Thyroid gland (tissue), 4 donors: ENCODE results near the gene IQGAP2. TPM values are rescaled to one million over a fixed set of nuclear protein-coding genes. Genes with fewer than 3 reads are reported as not detected.

Experiments used
- DNase-seq, 2 donors: peaks; one replicate each; pipeline ENCODE4 v3.0.0-alpha.2; 2019
- H3K27ac ChIP-seq, 3 donors: fragments of 200-600 bp; sonication (generic); 1 replicate in 2 of 3; 2 replicates in 1 of 3; pipeline ENCODE4 v1.5.1; 2016 to 2019; ENCODE audit warnings: mild to moderate bottlenecking in 1 of 3, moderate library complexity in 1 of 3
- H3K27me3 ChIP-seq: fragments of 200-600 bp; sonication (generic); one replicate; pipeline ENCODE4 v1.5.1; 2019
- H3K36me3 ChIP-seq, 2 donors: fragments of 200-600 bp; sonication (generic); one replicate each; pipeline ENCODE4 v1.5.1; 2016 to 2019
- H3K4me1 ChIP-seq, 2 donors: fragments of 200-600 bp; sonication (generic); one replicate each; pipeline ENCODE4 v1.5.1; 2017 to 2019
- H3K4me3 ChIP-seq, 3 donors: fragments of 200-600 bp; sonication (generic); replicated peaks in 1 of 3; 1 replicate in 2 of 3; 2 replicates in 1 of 3; pipeline ENCODE4 v1.5.1; 2016; ENCODE audit warnings: mild to moderate bottlenecking in 1 of 3
- H3K9me3 ChIP-seq: fragments of 200-600 bp; sonication (generic); one replicate; pipeline ENCODE4 v1.5.1; 2017
- CTCF ChIP-seq, 6 experiments: fragments of 200-600 bp in 3 of 6; fragments of 450-650 bp in 3 of 6; sonication (generic) in 3 of 6; IDR thresholded peaks; one replicate each; pipeline ENCODE4 v1.5.1; 2016 to 2019; ENCODE audit warnings: antibody characterized with exemption in 6 of 6, mild to moderate bottlenecking in 2 of 6, inconsistent platforms in 1 of 6, moderate library complexity in 1 of 6
- POLR2A ChIP-seq, 2 donors: fragments of 450-650 bp; IDR thresholded peaks; one replicate each; pipeline ENCODE4 v1.6.1; 2017; ENCODE audit warnings: antibody characterized with exemption in 2 of 2, mild to moderate bottlenecking in 2 of 2, moderate library complexity in 1 of 2
- WGBS, 2 donors: methylation state at CpG; one replicate each; pipeline ENCODE4 v1.1.5; 2017; 5-methylcytosine and 5-hydroxymethylcytosine counted together
- intact Hi-C: fragments of 100-400 bp; cut with DNase I; formaldehyde crosslinking; loops from one replicate; pipeline ENCODE4 v1.15.1; 2023
- total RNA-seq, 4 donors: library from RNA; depleted of rRNA; stranded (reverse); fragments of >200 nt; gene quantifications; one replicate each; pipeline ENCODE4 v1.2.3, GENCODE V29; 2016

The IQGAP2 gene
- total RNA-seq, 4 donors from 2014 or later = 55.1 to 85.5 (median 64.0) TPM

- H3K36me3 ChIP-seq = no peaks in the 10 kb centered on the region
- H3K9me3 ChIP-seq = no peaks in the 10 kb centered on the region
- H3K27ac ChIP-seq = no peak overlapping the region
- H3K4me1 ChIP-seq = peaks cover 7 to 17% of the 10 kb centered on the region in 2 donors
- no peak overlapping the region for H3K4me3 ChIP-seq
- intact Hi-C loops = no loop called here
- no peaks in the 10 kb centered on the region for H3K27me3 ChIP-seq
- WGBS, 2 donors = 49 to 93% methylated on average over 4 of the region's 4 CpGs
- no peak for TF ChIP-seq POLR2A (IDR thresholded peaks at IDR 0.05)
- no peak for TF ChIP-seq CTCF (IDR thresholded peaks at IDR 0.05)
- no peak for DNase-seq
Measured at GRCh38 chr5:76634661-76635060, 231.6 kb downstream of the IQGAP2 start.

- no peak for DNase-seq
- peaks cover 7 to 17% of the 10 kb centered on the region in 2 donors for H3K4me1 ChIP-seq
- intact Hi-C loops = no loop called here
- H3K27ac ChIP-seq = no peak overlapping the region
- H3K36me3 ChIP-seq = no peaks in the 10 kb centered on the region
- H3K4me3 ChIP-seq = no peak overlapping the region
- WGBS, 2 donors = 97% methylated on average over 2 of the region's 2 CpGs
- TF ChIP-seq CTCF (IDR thresholded peaks at IDR 0.05) (no peak), POLR2A (IDR thresholded peaks at IDR 0.05) (no peak)
- H3K9me3 ChIP-seq = no peaks in the 10 kb centered on the region
- no peaks in the 10 kb centered on the region for H3K27me3 ChIP-seq
Measured at GRCh38 chr5:76637490-76637889, 234.4 kb downstream of the IQGAP2 start.

- H3K36me3 ChIP-seq = no peaks in the 10 kb centered on the region
- no peak for DNase-seq
- intact Hi-C loops = no loop called here
- peak overlapping the region in 1 of 3 donors; percentile 25 for H3K27ac ChIP-seq
- H3K4me3 ChIP-seq = no peak overlapping the region
- H3K27me3 ChIP-seq = no peaks in the 10 kb centered on the region
- no peak for TF ChIP-seq CTCF (IDR thresholded peaks at IDR 0.05)
- no peak for TF ChIP-seq POLR2A (IDR thresholded peaks at IDR 0.05)
- 83 to 88% methylated on average over 1 of the region's 1 CpG for WGBS, 2 donors
- peaks cover 7 to 17% of the 10 kb centered on the region in 2 donors for H3K4me1 ChIP-seq
- H3K9me3 ChIP-seq = no peaks in the 10 kb centered on the region
Measured at GRCh38 chr5:76638479-76638878, 235.4 kb downstream of the IQGAP2 start.

GRCh38 chr5:76641514-76642120 is 238.5 kb downstream of the IQGAP2 start:
- H3K4me1 ChIP-seq = peaks cover 7 to 13% of the 10 kb centered on the region in 2 donors
- H3K27me3 ChIP-seq = no peaks in the 10 kb centered on the region
- no peaks in the 10 kb centered on the region for H3K9me3 ChIP-seq
- no peak overlapping the region for H3K27ac ChIP-seq
- 15 to 21% methylated on average over 1 of the region's 1 CpG for WGBS, 2 donors
- DNase-seq = peak; percentile 62 to 66
- TF ChIP-seq POLR2A (IDR thresholded peaks at IDR 0.05) (no peak), CTCF (IDR thresholded peaks at IDR 0.05) (peak; percentile 46 to 77 (median 64))
- H3K36me3 ChIP-seq = no peaks in the 10 kb centered on the region
- no peak overlapping the region for H3K4me3 ChIP-seq
- intact Hi-C loops = no loop called here

- TF ChIP-seq POLR2A (IDR thresholded peaks at IDR 0.05) (no peak), CTCF (IDR thresholded peaks at IDR 0.05) (no peak)
- H3K4me3 ChIP-seq = no peak overlapping the region
- H3K36me3 ChIP-seq = no peaks in the 10 kb centered on the region
- no peaks in the 10 kb centered on the region for H3K27me3 ChIP-seq
- DNase-seq = no peak
- 90 to 91% methylated on average over 6 of the region's 6 CpGs for WGBS, 2 donors
- peaks cover 7 to 13% of the 10 kb centered on the region in 2 donors for H3K4me1 ChIP-seq
- H3K9me3 ChIP-seq = no peaks in the 10 kb centered on the region
- intact Hi-C loops = no loop called here
- H3K27ac ChIP-seq = no peak overlapping the region
Measured at GRCh38 chr5:76642390-76643040, 239.4 kb downstream of the IQGAP2 start.
